ENCODE measurements around the gene PLEKHH2. TPM values are rescaled to one million over a fixed set of nuclear protein-coding genes. Genes with fewer than 3 reads are reported as not detected.

The PLEKHH2 gene
- total and polyA plus RNA-seq, 5 experiments from 2014 or later: 0.13 to 6.4 (median 3.3) TPM; not detected in 1

DNA sequence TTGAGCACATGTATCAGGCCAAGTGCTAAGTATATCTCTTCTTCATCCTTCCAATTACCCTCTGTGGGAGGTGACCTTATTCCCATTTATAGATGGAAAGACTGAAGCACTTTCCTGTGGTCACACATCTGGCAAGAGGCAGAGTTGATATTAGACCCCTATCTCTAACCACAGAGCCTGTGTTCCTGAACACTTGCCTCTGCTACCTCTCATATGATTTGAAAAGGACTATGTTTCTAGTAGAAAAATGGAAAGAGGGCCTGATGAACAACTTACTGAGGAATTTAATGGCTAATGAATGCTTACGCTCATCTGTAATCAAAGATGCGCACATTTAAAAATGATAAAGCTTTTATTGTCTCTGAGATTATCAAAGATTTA, 90.6 kb downstream of the PLEKHH2 start:
- no peak overlapping the region for H3K27ac Mint-ChIP-seq
- no peaks in the 10 kb centered on the region for H3K4me1 Mint-ChIP-seq
- ATAC-seq: no peak

DNA sequence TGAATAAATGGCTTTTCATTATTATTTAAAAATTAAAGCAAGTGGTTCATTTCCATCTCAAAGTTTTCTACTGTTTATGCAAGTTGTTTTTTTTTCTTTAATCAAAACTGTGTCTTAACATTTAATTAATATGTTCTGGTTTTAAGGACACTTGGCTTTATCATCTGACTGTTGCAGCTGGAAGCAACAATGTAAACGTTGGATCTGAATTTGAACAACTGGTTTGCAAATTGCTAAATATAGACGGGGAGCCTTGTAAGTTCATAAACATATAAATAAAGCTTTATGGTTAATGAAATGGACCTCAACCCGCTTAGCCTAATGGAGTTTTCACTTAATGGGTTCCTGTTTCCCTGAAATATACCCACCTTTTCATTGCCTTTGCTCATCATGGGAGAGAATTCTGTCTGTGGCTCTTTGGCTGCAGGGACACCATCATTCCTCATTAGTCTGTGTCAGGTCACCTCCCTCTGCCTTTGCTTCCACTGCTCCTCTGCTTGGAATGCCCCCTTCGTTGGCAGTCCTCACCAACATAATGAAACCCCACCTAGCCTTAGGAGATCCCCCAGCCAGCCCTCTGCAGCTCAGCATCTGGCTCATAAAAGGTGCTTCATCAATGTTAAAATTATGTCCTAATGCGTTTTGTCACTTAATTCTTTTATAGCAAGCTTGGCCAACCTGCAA, 92.6 kb downstream of the PLEKHH2 start:
- Mint-ChIP-seq H3K27me3 (peaks cover 0 to 18% (median 6%) of the 10 kb centered on the region in 5 donors), H3K4me1 (no peaks in the 10 kb centered on the region), H3K36me3 (peaks cover 2 to 8% (median 5%) of the 10 kb centered on the region in 3 donors), H3K27ac (no peak overlapping the region), H3K4me3 (no peak overlapping the region), H3K9me3 (no peaks in the 10 kb centered on the region)
- POLR2A ChIA-PET: interaction anchor here (0.7 kb wide), 1 partner anchor 908 kb away, joined by 3 read pairs; no protein-coding TSS in a partner anchor
- ATAC-seq (no peak), DNase-seq (no peak)

More for the DNA sequence above, 90.6 kb downstream of the PLEKHH2 start:
- DNase-seq: no peak
- POLR2A ChIA-PET: no interaction called here
- H3K9me3 Mint-ChIP-seq: no peaks in the 10 kb centered on the region
- no peak overlapping the region for H3K4me3 Mint-ChIP-seq
- peaks cover 2 to 8% (median 3%) of the 10 kb centered on the region in 3 donors for H3K36me3 Mint-ChIP-seq
- H3K27me3 Mint-ChIP-seq: peaks cover 0 to 20% (median 4%) of the 10 kb centered on the region in 5 donors

DNA sequence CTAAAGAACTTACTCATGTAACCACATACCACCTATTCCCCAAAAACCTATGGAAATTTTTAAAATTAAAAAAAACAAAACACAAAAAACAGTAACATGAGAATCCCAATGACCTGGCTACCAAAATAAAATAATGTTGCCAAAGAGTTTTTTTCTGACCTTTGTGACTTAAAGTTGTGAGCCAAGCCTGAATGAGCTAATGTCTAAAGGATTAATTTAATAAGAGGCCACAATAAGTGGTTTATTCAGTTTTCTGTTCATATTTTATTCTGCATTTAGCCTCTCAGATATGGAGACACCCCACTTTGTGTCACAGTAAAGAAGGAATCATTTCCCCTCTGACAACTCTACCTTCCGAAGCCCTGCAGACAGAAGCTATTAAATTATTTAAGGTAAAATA, 94.2 kb downstream of the PLEKHH2 start:
- no peaks in the 10 kb centered on the region for H3K4me1 Mint-ChIP-seq

DNA sequence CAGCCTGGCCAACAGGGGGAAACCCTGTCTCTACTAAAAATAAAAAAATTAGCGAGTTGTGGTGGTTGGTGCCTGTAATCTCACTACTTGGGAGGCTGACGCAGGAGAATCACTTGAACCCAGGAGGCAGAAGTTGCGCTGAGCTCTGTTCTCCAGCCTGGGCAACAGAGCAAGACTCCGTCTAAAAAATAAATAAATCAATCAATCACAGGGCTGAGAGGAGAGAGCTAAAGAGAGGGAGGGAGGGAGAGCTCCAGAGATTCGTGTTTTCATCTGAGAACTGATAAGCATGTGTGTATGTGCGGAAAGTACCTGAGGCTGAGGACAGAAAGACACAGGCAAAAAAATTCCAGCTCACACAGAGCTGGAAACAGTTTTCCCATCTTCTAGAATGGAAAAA, 99.6 kb downstream of the PLEKHH2 start:
- Mint-ChIP-seq H3K27me3 (peaks cover 0 to 17% (median 6%) of the 10 kb centered on the region in 5 donors), H3K27ac (no peak overlapping the region), H3K4me3 (no peak overlapping the region), H3K4me1 (no peaks in the 10 kb centered on the region), H3K36me3 (peaks cover 4 to 7% (median 5%) of the 10 kb centered on the region in 3 donors), H3K9me3 (no peaks in the 10 kb centered on the region)
- DNase-seq (no peak), ATAC-seq (no peak)
- POLR2A ChIA-PET: no interaction called here

More for the DNA sequence above, 94.2 kb downstream of the PLEKHH2 start:
- ATAC-seq: no peak
- DNase-seq: no peak
- peaks cover 2 to 8% (median 5%) of the 10 kb centered on the region in 3 donors for H3K36me3 Mint-ChIP-seq
- no peaks in the 10 kb centered on the region for H3K9me3 Mint-ChIP-seq
- POLR2A ChIA-PET: no interaction called here
- no peak overlapping the region for H3K27ac Mint-ChIP-seq
- H3K27me3 Mint-ChIP-seq: peaks cover 0 to 18% (median 6%) of the 10 kb centered on the region in 5 donors
- no peak overlapping the region for H3K4me3 Mint-ChIP-seq

DNA sequence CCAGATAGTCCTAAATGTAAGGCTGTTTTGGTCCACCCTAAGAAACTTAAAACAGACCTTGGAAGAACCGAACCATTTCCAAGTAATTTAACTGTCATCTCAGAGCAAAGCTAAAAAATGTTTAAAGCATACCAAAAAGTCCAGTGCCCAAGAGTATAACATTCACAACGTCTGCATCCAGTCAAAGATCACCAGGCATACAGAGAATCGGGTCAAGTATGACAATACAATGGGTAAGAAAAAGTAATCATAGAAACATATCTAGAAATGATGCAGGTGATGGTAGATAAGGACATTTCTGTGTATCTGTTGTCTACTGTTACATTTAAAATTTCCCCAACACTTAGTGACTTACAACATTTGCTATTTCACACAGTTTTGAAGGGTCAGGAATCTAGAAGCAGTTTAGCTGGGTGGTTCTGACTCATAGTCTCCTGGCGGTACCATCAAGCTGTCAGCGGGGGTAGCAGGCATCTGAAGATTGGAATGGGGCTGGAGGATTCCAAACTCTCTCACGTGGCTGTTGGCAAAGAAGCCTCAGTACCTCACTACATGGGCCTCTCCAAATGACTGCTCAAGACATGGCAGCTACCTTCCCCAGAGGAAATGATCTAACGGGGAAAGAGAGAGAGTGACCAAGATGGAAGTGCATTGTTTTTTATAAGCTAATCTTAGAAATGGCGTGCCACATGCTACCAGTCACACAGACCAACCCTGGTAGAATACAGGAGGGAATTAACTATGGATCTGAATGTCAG, 100.2 kb downstream of the PLEKHH2 start:
- H3K27me3 Mint-ChIP-seq: peaks cover 0 to 11% (median 5%) of the 10 kb centered on the region in 5 donors
- no peak overlapping the region for H3K4me3 Mint-ChIP-seq
- no peak for DNase-seq
- H3K4me1 Mint-ChIP-seq: no peaks in the 10 kb centered on the region
- H3K27ac Mint-ChIP-seq: peak overlapping the region in 1 of 10 donors; percentile 5
- peaks cover 3 to 7% (median 5%) of the 10 kb centered on the region in 3 donors for H3K36me3 Mint-ChIP-seq
- no peak for ATAC-seq
- H3K9me3 Mint-ChIP-seq: no peaks in the 10 kb centered on the region
- POLR2A ChIA-PET: no interaction called here

DNA sequence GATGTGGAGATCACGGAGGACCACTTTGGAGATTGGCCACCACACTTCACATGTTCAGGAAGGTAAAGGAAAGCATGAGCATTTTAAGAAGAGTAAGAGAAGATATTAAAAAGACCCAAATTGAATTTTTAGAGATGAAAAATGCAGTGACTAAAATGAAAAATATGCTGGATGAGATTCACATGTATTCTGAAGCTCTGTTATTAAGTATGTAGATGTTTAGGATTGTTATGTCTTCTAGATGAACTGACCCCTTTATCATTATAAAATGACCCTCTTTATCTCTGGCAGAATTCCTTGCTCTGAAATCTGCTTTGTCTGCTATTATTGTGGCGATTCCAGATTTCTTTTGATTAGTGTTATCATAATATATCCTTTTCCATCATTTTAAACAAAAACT, 100.8 kb downstream of the PLEKHH2 start:
- Mint-ChIP-seq H3K36me3 (peaks cover 0 to 7% (median 0%) of the 10 kb centered on the region in 3 donors), H3K27me3 (peaks cover 0 to 5% (median 1%) of the 10 kb centered on the region in 5 donors), H3K9me3 (no peaks in the 10 kb centered on the region), H3K27ac (no peak overlapping the region), H3K4me3 (no peak overlapping the region), H3K4me1 (no peaks in the 10 kb centered on the region)
- ATAC-seq (no peak), DNase-seq (no peak)
- POLR2A ChIA-PET: no interaction called here

DNA sequence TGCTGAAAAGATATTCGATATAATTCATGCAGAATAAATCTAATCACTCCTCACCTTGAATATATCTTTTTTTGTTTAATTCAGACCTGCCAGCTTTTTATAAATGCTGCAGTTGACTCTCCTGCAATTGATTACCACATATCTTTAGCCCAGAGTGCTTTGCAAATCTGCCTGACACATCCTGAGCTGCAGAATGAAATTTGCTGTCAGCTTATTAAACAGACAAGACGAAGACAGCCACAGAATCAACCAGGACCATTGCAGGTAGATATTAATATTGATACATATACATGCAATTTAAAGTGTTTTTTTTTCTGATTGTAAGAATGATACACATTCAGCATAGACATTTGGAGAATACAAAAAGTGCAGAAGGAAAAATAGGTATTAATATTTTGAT, 101.2 kb downstream of the PLEKHH2 start:
- ATAC-seq: no peak
- no peaks in the 10 kb centered on the region for H3K9me3 Mint-ChIP-seq

DNA sequence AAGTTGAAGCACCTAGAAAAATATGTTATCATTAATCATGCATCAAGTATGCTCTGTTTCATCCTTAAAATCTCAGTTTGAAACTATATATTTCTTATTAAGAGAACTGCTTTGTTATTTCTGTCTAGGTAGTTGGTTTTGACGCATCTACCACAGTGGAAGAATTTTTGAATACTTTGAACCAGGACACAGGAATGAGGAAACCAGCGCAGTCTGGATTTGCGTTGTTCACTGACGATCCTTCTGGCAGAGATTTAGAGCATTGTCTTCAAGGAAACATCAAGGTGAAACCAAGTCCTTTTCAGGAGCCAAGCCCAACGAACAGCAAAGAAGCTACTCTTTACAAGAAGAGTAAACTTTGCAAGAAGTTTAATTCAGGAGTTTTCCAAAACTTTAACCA, 106.6 kb downstream of the PLEKHH2 start:
- no peak for DNase-seq
- POLR2A ChIA-PET: no interaction called here
- no peaks in the 10 kb centered on the region for H3K9me3 Mint-ChIP-seq
- peaks cover 0 to 7% (median 0%) of the 10 kb centered on the region in 3 donors for H3K36me3 Mint-ChIP-seq
- H3K27me3 Mint-ChIP-seq: peaks cover 0 to 2% (median 0%) of the 10 kb centered on the region in 5 donors
- H3K4me1 Mint-ChIP-seq: no peaks in the 10 kb centered on the region
- ATAC-seq: no peak
- H3K27ac Mint-ChIP-seq: no peak overlapping the region
- H3K4me3 Mint-ChIP-seq: no peak overlapping the region

More for the DNA sequence above, 101.2 kb downstream of the PLEKHH2 start:
- POLR2A ChIA-PET: no interaction called here
- no peaks in the 10 kb centered on the region for H3K4me1 Mint-ChIP-seq
- H3K27ac Mint-ChIP-seq: no peak overlapping the region
- peaks cover 0 to 3% (median under 1%) of the 10 kb centered on the region in 5 donors for H3K27me3 Mint-ChIP-seq
- DNase-seq: no peak
- H3K4me3 Mint-ChIP-seq: no peak overlapping the region
- peaks cover 0 to 7% (median 0%) of the 10 kb centered on the region in 3 donors for H3K36me3 Mint-ChIP-seq

DNA sequence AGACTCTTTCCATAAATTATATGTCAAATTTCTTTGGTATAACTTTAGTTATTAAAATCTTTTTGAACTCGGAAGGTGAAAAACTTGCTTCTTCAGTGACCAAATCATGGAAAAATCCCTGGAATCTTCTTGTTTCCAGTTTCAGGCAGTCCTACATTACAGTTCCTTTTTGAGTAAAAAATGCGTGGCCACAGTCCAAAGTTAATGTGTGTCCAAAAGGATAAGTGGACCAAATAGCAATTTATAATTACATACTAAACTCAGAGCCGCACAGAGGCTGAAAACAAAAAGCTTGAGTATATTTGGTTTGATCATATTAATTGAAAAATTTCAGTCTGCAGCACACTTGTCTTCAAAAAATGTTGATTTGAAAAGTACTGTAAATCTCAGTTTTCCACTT, 108.4 kb downstream of the PLEKHH2 start:
- Mint-ChIP-seq H3K27ac (no peak overlapping the region), H3K4me3 (no peak overlapping the region), H3K36me3 (peaks cover 0 to 7% (median 0%) of the 10 kb centered on the region in 3 donors), H3K4me1 (no peaks in the 10 kb centered on the region), H3K9me3 (no peaks in the 10 kb centered on the region), H3K27me3 (peaks cover 0 to 2% (median 1%) of the 10 kb centered on the region in 5 donors)
- ATAC-seq (no peak), DNase-seq (no peak)
- POLR2A ChIA-PET: no interaction called here

DNA sequence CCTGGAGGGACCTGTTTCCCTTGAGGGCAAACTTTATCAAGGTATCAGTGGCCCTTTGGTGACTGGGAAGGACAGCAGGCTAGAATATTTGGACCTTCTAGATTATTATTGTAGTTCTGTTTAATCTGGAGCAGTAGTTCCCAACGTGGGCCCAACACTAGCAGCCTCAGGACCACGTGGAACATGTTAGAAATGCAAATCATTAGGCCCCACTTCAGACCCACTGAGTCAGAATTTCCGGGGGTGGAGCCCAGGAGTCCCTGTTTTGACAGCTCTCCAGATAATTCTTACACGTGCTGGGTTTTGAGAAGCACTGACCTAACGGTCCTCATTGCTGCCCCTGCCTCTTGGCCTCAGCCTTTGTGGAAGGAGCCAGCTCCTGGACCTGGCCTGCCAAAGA, 111.3 kb downstream of the PLEKHH2 start:
- no peak overlapping the region for H3K27ac Mint-ChIP-seq
- DNase-seq (no peak), ATAC-seq (no peak)
- H3K36me3 Mint-ChIP-seq: no peaks in the 10 kb centered on the region
- POLR2A ChIA-PET: no interaction called here
- H3K4me1 Mint-ChIP-seq: no peaks in the 10 kb centered on the region
- peaks cover 0 to 3% (median 0%) of the 10 kb centered on the region in 5 donors for H3K27me3 Mint-ChIP-seq
- H3K4me3 Mint-ChIP-seq: no peak overlapping the region
- no peaks in the 10 kb centered on the region for H3K9me3 Mint-ChIP-seq

DNA sequence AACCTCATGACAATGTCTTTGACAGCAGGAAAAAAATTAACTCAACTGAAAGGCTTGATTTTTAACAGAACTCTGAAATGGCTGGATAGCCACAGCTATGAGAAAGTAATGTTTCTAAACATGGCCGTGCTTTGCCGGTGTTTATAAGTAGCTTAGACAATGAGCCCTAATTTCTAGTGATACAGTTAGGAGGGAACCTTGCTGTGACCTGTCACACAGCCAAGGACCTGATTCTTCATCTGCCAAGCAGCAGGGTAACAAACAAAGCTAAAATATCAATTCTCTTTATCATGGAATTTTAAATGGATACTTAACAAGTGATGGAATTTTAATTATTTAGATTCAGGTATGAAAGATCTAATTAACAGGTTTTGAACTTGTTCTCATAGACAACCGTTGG, 112.5 kb downstream of the PLEKHH2 start:
- POLR2A ChIA-PET: no interaction called here
- no peak for DNase-seq
- Mint-ChIP-seq H3K9me3 (no peaks in the 10 kb centered on the region), H3K4me1 (no peaks in the 10 kb centered on the region), H3K27ac (no peak overlapping the region), H3K36me3 (peaks cover 0 to 3% (median 0%) of the 10 kb centered on the region in 3 donors), H3K4me3 (no peak overlapping the region), H3K27me3 (peaks cover 0 to 3% (median 0%) of the 10 kb centered on the region in 5 donors)
- ATAC-seq: no peak

DNA sequence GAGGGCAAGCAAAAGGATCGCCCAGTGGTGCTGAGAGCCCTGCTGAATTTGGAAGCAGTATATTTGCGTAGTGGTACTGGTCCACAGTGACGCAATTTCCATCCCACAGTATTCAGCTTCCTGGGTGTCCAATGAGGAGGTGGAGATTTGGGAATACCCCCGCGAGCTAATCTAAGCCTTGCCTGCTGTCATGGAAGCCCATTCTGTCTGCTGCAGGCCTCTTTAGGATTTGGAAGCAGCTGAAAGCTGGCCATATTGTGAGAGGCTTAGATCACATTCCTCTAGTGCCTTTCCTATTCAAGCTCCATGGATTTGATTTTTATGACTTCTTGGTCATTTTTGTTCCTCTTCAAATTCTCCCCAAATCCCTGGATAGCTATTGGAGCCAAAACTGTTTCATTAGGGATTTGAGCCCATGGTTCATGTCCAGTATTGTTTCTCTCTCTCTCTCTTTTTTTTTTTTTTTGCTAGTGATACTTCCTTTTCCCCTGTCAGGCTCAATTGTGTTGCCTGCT, 114.5 kb downstream of the PLEKHH2 start:
- H3K36me3 Mint-ChIP-seq: peaks cover 0 to 3% (median 0%) of the 10 kb centered on the region in 3 donors
- no peak overlapping the region for H3K4me3 Mint-ChIP-seq
- H3K9me3 Mint-ChIP-seq: no peaks in the 10 kb centered on the region
- POLR2A ChIA-PET: interaction anchor here (0.7 kb wide), 1 partner anchor 142 kb away, joined by 4 read pairs; no protein-coding TSS in a partner anchor
- ATAC-seq: no peak
- DNase-seq: no peak
- H3K27ac Mint-ChIP-seq: peak overlapping the region in 1 of 10 donors; percentile 1
- no peaks in the 10 kb centered on the region for H3K4me1 Mint-ChIP-seq
- peaks cover 0 to 3% (median 1%) of the 10 kb centered on the region in 5 donors for H3K27me3 Mint-ChIP-seq

DNA sequence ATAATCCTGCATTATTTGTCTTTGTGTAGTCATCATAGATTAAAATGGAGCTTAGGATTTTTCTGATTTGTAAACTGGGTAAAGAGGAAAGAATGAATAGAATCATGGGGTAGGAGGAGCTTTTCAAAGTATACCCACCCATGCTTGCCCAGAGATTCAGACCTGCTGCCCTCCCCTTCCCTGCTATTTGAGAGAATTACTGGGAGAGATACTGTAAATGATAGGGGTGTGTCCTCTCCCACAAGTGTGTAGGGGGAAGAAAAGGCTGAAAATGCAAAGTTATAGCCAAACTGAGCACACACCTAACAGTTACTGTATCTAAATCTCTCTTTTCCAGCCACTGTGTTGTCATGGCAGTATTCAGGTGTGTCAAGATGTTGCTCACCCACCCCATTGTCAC, 115.2 kb downstream of the PLEKHH2 start:
- H3K27me3 Mint-ChIP-seq: peaks cover 0 to 3% (median 0%) of the 10 kb centered on the region in 5 donors
- ATAC-seq (no peak), DNase-seq (no peak)
- no peaks in the 10 kb centered on the region for H3K9me3 Mint-ChIP-seq
- H3K4me3 Mint-ChIP-seq: no peak overlapping the region
- POLR2A ChIA-PET: interaction anchor here (0.7 kb wide), 1 partner anchor 141 kb away, joined by 4 read pairs; no protein-coding TSS in a partner anchor
- peaks cover 0 to 3% (median 0%) of the 10 kb centered on the region in 3 donors for H3K36me3 Mint-ChIP-seq
- H3K4me1 Mint-ChIP-seq: no peaks in the 10 kb centered on the region
- H3K27ac Mint-ChIP-seq: no peak overlapping the region

All from naive thymus-derived CD8-positive, alpha-beta T cell (primary cell).